ENCODE measurements around the gene LMNTD2.
A peak's percentile ranks its signal among the peaks of the same experiment; 100 is the strongest.

The LMNTD2 gene

GRCh38 chr11:520428-521176 lies 39.9 kb downstream of the LMNTD2 start:
- peak in 1 of 10 donors; percentile 63 for DNase-seq
- intact Hi-C loops (cut with DNase I): no loop called here

GRCh38 chr11:518463-519202 lies 41.9 kb downstream of the LMNTD2 start:
- intact Hi-C loops (cut with DNase I): loop anchor here (2.0 to 5.0 kb wide), 2 partner anchors 71 to 112 kb away; no protein-coding TSS in a partner anchor
- peak; percentile 54 to 96 (median 76) for DNase-seq

GRCh38 chr11:516918-517685 lies 43.4 kb downstream of the LMNTD2 start:
- intact Hi-C loops (cut with DNase I): loop anchor here (5.0 kb wide), 1 partner anchor 70 kb away; no protein-coding TSS in a partner anchor
- DNase-seq: peak in 2 of 10 donors; percentile 68 to 84

GRCh38 chr11:516400-516799 lies 44.1 kb downstream of the LMNTD2 start:
- intact Hi-C loops (cut with DNase I): loop anchor here (5.0 kb wide), 1 partner anchor 69 kb away; no protein-coding TSS in a partner anchor

GRCh38 chr11:515131-515530 lies 45.4 kb downstream of the LMNTD2 start:
- DNase-seq: no peak
- intact Hi-C loops (cut with DNase I): loop anchor here (5.0 kb wide), 1 partner anchor 68 kb away; no protein-coding TSS in a partner anchor

More at GRCh38 chr11:516400-516799, 44.1 kb downstream of the LMNTD2 start:
- DNase-seq: no peak

DNA sequence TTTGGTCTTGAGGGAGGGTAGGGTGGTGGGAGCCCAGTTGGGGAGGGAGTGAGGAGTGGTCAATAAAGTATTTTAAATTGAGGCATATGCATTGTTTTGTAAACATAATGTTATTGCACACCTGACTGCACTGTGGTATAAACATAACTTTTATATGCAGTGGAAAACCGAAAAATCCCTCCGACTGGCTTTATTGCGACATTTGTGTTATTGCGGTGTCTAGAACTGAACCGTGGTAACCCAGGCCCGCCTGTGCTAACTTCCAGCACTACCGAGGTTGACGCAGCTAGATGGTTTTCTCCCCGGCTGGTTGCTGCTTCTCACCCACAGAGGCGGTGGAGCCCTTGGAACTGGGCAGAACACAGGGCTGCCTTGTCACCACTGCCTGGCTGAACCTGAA lies 45.9 kb downstream of the LMNTD2 start:
- intact Hi-C loops (cut with DNase I): loop anchor here (5.0 kb wide), 1 partner anchor 67 kb away; no protein-coding TSS in a partner anchor
- no peak for DNase-seq

GRCh38 chr11:512761-513595 lies 47.6 kb downstream of the LMNTD2 start:
- intact Hi-C loops (cut with DNase I): no loop called here
- DNase-seq: peak in 1 of 10 donors; percentile 52

DNA sequence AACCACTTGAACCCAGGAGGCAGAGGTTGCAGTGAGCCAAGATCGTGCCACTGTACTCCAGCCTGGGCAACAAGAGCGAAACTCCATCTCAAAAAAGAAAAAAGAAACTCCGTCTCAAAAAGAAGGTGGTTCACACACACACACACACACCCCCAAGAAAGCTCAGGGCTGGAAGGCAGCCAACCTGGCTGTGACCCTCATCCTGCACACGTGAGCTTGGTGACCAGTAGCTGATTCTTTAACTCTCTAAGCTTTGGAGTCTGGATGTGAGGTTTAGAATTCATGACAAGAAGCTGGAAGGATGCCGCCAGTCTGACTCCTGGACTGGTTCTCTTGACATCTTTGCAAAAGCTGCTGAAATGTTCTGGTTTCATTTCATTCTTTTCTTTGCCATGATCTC lies 51.6 kb downstream of the LMNTD2 start:
- peak in 1 of 10 donors; percentile 58 for DNase-seq
- intact Hi-C loops (cut with DNase I): loop anchor here (5.0 kb wide), 1 partner anchor 137 kb away; no protein-coding TSS in a partner anchor

GRCh38 chr11:507727-508515 lies 52.6 kb downstream of the LMNTD2 start:
- intact Hi-C loops (cut with DNase I): loop anchor here (5.0 kb wide), 1 partner anchor 136 kb away; no protein-coding TSS in a partner anchor
- DNase-seq: peak in 1 of 10 donors; percentile 68

DNA sequence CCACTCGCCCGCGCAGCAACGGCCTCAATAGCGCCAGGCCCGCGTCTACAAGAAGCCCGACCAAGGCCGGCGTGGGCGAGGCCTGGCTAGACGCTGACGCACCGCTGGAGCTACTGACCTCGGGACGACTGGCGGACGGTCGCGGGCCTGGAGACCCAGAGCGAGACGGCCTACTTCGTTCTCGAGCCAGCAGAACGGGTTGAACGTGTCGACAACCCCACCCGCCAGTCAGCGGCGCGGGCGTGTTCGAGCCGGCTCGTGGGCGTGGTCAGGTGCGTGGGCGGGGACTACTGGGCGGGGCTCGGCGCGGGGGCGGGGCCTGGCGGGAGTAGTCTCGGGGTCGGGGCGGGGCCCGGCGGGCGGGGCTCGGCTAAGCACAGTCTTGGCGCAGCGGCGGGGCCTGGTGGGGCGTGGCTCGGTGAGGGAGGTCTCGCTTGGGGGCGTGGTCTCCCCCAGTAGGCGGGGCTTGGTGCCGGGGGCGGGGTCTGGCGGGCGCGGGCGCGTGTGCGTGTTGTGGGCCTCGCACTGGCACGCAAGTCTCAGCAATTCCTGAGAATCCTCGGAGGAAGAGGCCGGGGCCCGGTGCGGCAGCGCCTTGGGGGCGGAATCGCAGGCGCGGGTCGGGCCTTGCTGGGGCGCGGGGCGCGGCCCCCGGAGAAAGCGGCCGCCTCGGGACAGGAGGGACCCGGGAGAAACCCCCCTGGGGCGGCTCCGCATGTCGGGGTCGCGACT lies 53.4 kb downstream of the LMNTD2 start, which contains the start of gene RNH1:
TSS of gene RNH1 (minus strand) at position 248 of the 732 bp plus-strand sequence. CDS start 5,080 bp downstream, outside the sequence.
- intact Hi-C loops (cut with DNase I): loop anchor here (1.0 to 5.0 kb wide), 2 partner anchors 57 to 135 kb away; partner anchors contain the start of gene PTDSS2

GRCh38 chr11:506238-506994 lies 54.1 kb downstream of the LMNTD2 start:
- intact Hi-C loops (cut with DNase I): loop anchor here (1.0 to 5.0 kb wide), 2 partner anchors 56 to 134 kb away; partner anchors contain the start of gene PTDSS2

More for the DNA sequence above, 53.4 kb downstream of the LMNTD2 start, which contains the start of gene RNH1:
- DNase-seq: peak; percentile 95 to 100 (median 98)

GRCh38 chr11:504994-505344 lies 55.6 kb downstream of the LMNTD2 start:
- intact Hi-C loops (cut with DNase I): loop anchor here (5.0 kb wide), 1 partner anchor 133 kb away; no protein-coding TSS in a partner anchor
- DNase-seq: peak in 1 of 10 donors; percentile 67

More at GRCh38 chr11:506238-506994, 54.1 kb downstream of the LMNTD2 start:
- DNase-seq: peak; percentile 96 to 100 (median 97)

Measured in posterior cingulate gyrus (tissue), 11 donors.